ENCODE results near the gene ERF.

DNA sequence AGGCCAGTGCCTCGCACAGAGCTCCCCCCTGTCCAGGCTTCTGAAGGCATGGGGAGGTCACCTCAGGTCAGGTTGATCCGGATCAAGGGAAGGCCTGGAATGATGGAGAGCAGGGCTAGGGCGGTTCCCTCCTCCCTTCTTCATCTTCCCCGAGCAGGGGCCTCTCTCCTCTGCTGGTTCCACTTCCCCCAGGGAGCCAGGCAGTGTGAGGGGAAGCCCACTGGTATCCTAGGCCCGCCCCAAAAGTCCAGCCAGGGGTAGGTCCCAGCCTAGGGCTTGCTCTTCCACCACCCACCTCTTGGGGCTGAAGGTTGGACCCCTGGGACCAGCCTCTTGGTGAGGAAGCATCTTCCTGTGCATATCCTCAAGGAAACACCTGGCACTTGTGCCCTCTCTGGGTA lies 30.6 kb upstream of the ERF start:
- TF ChIP-seq, protein P1, sequence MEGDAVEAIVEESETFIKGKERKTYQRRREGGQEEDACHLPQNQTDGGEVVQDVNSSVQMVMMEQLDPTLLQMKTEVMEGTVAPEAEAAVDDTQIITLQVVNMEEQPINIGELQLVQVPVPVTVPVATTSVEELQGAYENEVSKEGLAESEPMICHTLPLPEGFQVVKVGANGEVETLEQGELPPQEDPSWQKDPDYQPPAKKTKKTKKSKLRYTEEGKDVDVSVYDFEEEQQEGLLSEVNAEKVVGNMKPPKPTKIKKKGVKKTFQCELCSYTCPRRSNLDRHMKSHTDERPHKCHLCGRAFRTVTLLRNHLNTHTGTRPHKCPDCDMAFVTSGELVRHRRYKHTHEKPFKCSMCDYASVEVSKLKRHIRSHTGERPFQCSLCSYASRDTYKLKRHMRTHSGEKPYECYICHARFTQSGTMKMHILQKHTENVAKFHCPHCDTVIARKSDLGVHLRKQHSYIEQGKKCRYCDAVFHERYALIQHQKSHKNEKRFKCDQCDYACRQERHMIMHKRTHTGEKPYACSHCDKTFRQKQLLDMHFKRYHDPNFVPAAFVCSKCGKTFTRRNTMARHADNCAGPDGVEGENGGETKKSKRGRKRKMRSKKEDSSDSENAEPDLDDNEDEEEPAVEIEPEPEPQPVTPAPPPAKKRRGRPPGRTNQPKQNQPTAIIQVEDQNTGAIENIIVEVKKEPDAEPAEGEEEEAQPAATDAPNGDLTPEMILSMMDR (IDR thresholded peaks at IDR 0.05), result no peak
- no peak for TF ChIP-seq EZH2 (IDR thresholded peaks at IDR 0.05; ENCODE audit: borderline replicate concordance, insufficient read depth, low read depth, low read length, poor library complexity, severe bottlenecking)

Data from B cell (primary cell).